GM12878 (cell line): ENCODE results near the gene TADA3. TPM values are rescaled to one million over a fixed set of nuclear protein-coding genes. Genes with fewer than 3 reads are reported as not detected.

ENCODE experiments used
- ATAC-seq: fragments of 200-7000 bp; cut with Tn5 transposase; 3 replicates; pipeline ENCODE4 v1.9.1; 2020; ENCODE audit warnings: mild to moderate bottlenecking, moderate library complexity
- BruUV-seq: library from RNA; stranded (reverse); fragments of 400-500 nt; replicated peaks from 2 replicates; lab custom pipeline; 2021; lab: Mats Ljungman, UMichigan
- CTCF ChIA-PET: fragments of 300-600 bp; sonication (Branson Sonifier 250); formaldehyde crosslinking; extraction: SDS; loops from one replicate; lab custom pipeline; 2021; ENCODE audit warnings: inconsistent platforms; lab: Yijun Ruan, JAX
- POLR2A ChIA-PET: fragments of 350-600 bp; formaldehyde crosslinking; extraction: SDS; loops from one replicate; lab custom pipeline; 2021; ENCODE audit warnings: inconsistent platforms; lab: Charles Lee
- RAD21 ChIA-PET: fragments of 300-600 bp; sonication (Branson Sonifier 250); formaldehyde crosslinking; loops from one replicate; lab custom pipeline; 2023; ENCODE audit warnings: antibody characterized with exemption; ENCODE audit not compliant: unreplicated experiment; lab: Charles Lee
- SMC1A ChIA-PET: fragments of 300-600 bp; sonication (Branson Sonifier 250); formaldehyde crosslinking; loops from one replicate; lab custom pipeline; 2023; ENCODE audit not compliant: unreplicated experiment, uncharacterized antibody; lab: Charles Lee
- DNase-seq: peaks from one replicate; pipeline ENCODE4 v3.0.0-alpha.2; 2011; ENCODE audit warnings: low read depth, low spot score
- FAIRE-seq: peaks from 3 replicates; lab custom pipeline; 2011; peaks lifted over from hg19 to GRCh38; lab: Jason Lieb, UNC
- H2AFZ ChIP-seq: 2 replicates; pipeline ENCODE4 v1.6.0; 2011; ENCODE audit warnings: low read depth, low read length, control low read depth; ENCODE audit not compliant: control insufficient read depth
- H3K27ac ChIP-seq: 2 replicates; pipeline ENCODE4 v1.5.1; 2011; ENCODE audit warnings: control low read depth; ENCODE audit not compliant: control insufficient read depth, insufficient read depth
- H3K27me3 ChIP-seq, 2 experiments: replicated peaks in 1 of 2; 2 replicates each; pipeline versions ENCODE4 v1.6.0 to v1.6.1; 2011; ENCODE audit warnings: low read length in 1 of 2; ENCODE audit not compliant: control insufficient read depth in 2 of 2, insufficient read depth in 2 of 2
- H3K36me3 ChIP-seq, 2 experiments: 2 replicates each; pipeline ENCODE4 v1.5.1; 2011; ENCODE audit warnings: low read length in 1 of 2; ENCODE audit not compliant: control insufficient read depth in 2 of 2, insufficient read depth in 2 of 2
- H3K4me1 ChIP-seq: 2 replicates; pipeline ENCODE4 v1.6.1; 2011; ENCODE audit warnings: mild to moderate bottlenecking, low read length, moderate library complexity, mixed read lengths; ENCODE audit not compliant: control insufficient read depth, insufficient read depth
- H3K4me2 ChIP-seq: 2 replicates; pipeline ENCODE4 v1.6.0; 2011; ENCODE audit warnings: control low read depth; ENCODE audit not compliant: control insufficient read depth, insufficient read depth
- H3K4me3 ChIP-seq: fragments of 200-600 bp; sonication (generic); 2 replicates; pipeline ENCODE4 v1.5.1; 2016
- H3K79me2 ChIP-seq: 2 replicates; pipeline ENCODE4 v1.6.0; 2011; ENCODE audit warnings: low read length; ENCODE audit not compliant: control insufficient read depth, insufficient read depth
- H3K9ac ChIP-seq: 2 replicates; pipeline ENCODE4 v1.8.0; 2011; ENCODE audit warnings: low read length, control low read depth, mixed read lengths; ENCODE audit not compliant: control insufficient read depth, insufficient read depth
- H3K9me3 ChIP-seq: replicated peaks from 3 replicates; pipeline ENCODE4 v1.5.1; 2011; ENCODE audit warnings: mild to moderate bottlenecking, low read length; ENCODE audit not compliant: control insufficient read depth, insufficient read depth
- H4K20me1 ChIP-seq: 2 replicates; pipeline ENCODE4 v1.6.0; 2011; ENCODE audit not compliant: control insufficient read depth, insufficient read depth
- CHD1 ChIP-seq: IDR thresholded peaks from 2 replicates; pipeline ENCODE4 v1.6.1; 2012; ENCODE audit warnings: low read depth, low read length, improper control_type of control experiment
- CHD4 ChIP-seq: fragments of 200-600 bp; sonication (generic); IDR thresholded peaks from 2 replicates; pipeline ENCODE4 v1.6.1; 2016; ENCODE audit warnings: mild to moderate bottlenecking
- HDAC2 ChIP-seq: fragments of 200-600 bp; sonication (generic); IDR thresholded peaks from 2 replicates; pipeline ENCODE4 v1.6.1; 2017
- SMC3 ChIP-seq: IDR thresholded peaks from 2 replicates; pipeline ENCODE4 v1.6.1; 2011; ENCODE audit warnings: low read length, improper control_type of control experiment, borderline replicate concordance
- YBX1 ChIP-seq: fragments of 450-650 bp; IDR thresholded peaks from 2 replicates; pipeline ENCODE4 v1.6.1; 2016; ENCODE audit warnings: antibody characterized with exemption
- whole genome bisulfite sequencing: methylation state at CpG from one replicate; pipeline ENCODE4 v1.1.6; 2016; ENCODE audit warnings: low lambda C conversion rate; ENCODE audit not compliant: insufficient replicate concordance, insufficient coverage; ENCODE audit errors: missing lambda C conversion rate; 5-methylcytosine and 5-hydroxymethylcytosine counted together
- in situ Hi-C: fragments of 300-500 bp; cut with MboI; formaldehyde crosslinking; loops from 9 replicates; pipeline ENCODE4 v1.14.3; 2018; ENCODE audit warnings: mixed read lengths
- intact Hi-C: fragments of 100-400 bp; cut with micrococcal nuclease; formaldehyde crosslinking; loops from one replicate; pipeline ENCODE4 v1.14.2; 2022; ENCODE audit not compliant: unreplicated experiment
- polyA plus RNA-seq, 11 experiments: library from polyadenylated mRNA; depleted of rRNA in 4 of 11; unstranded in 6 of 11; stranded (reverse) in 5 of 11; fragments of >200 nt; fragmentation: Nextera tagmentation in 4 of 11; fragmentation: Illumina TruSeq in 1 of 11; extraction: Ambion mirVana in 4 of 11; extraction: Trizol in 1 of 11; gene quantifications; 1 replicate in 1 of 11; 2 replicates in 10 of 11; pipeline versions ENCODE4 v1.2.1 to v1.2.3, GENCODE V29; 2011 to 2016; ENCODE audit warnings: inconsistent platforms in 2 of 11, missing spikeins in 2 of 11, low read depth in 1 of 11
- total RNA-seq, 4 experiments: library from RNA; depleted of rRNA in 3 of 4; stranded (reverse); fragments of >200 nt in 3 of 4; fragmentation: Illumina TruSeq in 1 of 4; extraction: Trizol in 1 of 4; gene quantifications; 2 replicates each; pipeline versions ENCODE4 v1.2.1 to v1.2.3, GENCODE V29; 2013 to 2021
- TF ChIP-seq, protein P1 (sequence below): IDR thresholded peaks from 2 replicates; pipeline ENCODE4 v1.6.1; 2011; ENCODE audit warnings: borderline replicate concordance, low read depth, mild to moderate bottlenecking, moderate library complexity, mixed read lengths, low read length; ENCODE audit not compliant: insufficient read depth; ENCODE audit errors: extremely low read length

The TADA3 gene
- total and polyA plus RNA-seq, 10 of the 15 experiments (the other 5 are each of a cell fraction or from before 2014, with no cell fraction given), result 2.6 to 71.2 (median 51.0) TPM

GRCh38 chr3:9770276-9770812 lies 21.9 kb downstream of the TADA3 start:
- H3K27me3 ChIP-seq, result peaks cover 0 to 2% of the 10 kb centered on the region in 2 experiments; a peak in 3 of 4 replicates
- no TSS peak for BruUV-seq
- H3K27ac ChIP-seq, result no peak overlapping the region
- CTCF ChIA-PET, result no interaction called here
- H3K36me3 ChIP-seq, result no peaks in the 10 kb centered on the region
- no peak; the same call in 2 of the 3 replicates for ATAC-seq
- WGBS, result 61% methylated on average over 15 of the region's 15 CpGs
- no peaks in the 10 kb centered on the region for H4K20me1 ChIP-seq
- H3K4me3 ChIP-seq, result 0 out of 2 replicates have a peak overlapping the region, but pooled peaks have one; percentile 1
- H3K9ac ChIP-seq, result no peak overlapping the region
- no peaks in the 10 kb centered on the region for H3K79me2 ChIP-seq
- intact Hi-C loops (no loop called here), in situ Hi-C loops (no loop called here)
- RAD21 ChIA-PET, result interaction anchor here (1.2 kb wide), 1 partner anchor 31 kb away, joined by 3 read pairs; no protein-coding TSS in a partner anchor
- no peak for DNase-seq
- POLR2A ChIA-PET, result interaction anchor here (1.1 kb wide), 1 partner anchor 13 kb away, joined by 5 read pairs; no protein-coding TSS in a partner anchor
- H3K4me2 ChIP-seq, result peak overlapping the region; percentile 68; the same call in 1 of the 2 replicates
- H3K4me1 ChIP-seq, result no peaks in the 10 kb centered on the region; the same call in 1 of the 2 replicates
- SMC1A ChIA-PET, result interaction anchor here (0.9 to 1.2 kb wide), 2 partner anchors 22 to 25 kb away, joined by 3 read pairs; partner anchors contain the start of genes ARPC4 and TADA3
- no peak for FAIRE-seq
- TF ChIP-seq SMC3 (no peak), YBX1 (no peak), CHD1 (no peak), HDAC2 (no peak), CHD4 (no peak)
- TF ChIP-seq, protein P1, sequence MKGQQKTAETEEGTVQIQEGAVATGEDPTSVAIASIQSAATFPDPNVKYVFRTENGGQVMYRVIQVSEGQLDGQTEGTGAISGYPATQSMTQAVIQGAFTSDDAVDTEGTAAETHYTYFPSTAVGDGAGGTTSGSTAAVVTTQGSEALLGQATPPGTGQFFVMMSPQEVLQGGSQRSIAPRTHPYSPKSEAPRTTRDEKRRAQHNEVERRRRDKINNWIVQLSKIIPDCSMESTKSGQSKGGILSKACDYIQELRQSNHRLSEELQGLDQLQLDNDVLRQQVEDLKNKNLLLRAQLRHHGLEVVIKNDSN, result peak; percentile 67
- H3K9me3 ChIP-seq, result no peaks in the 10 kb centered on the region
- peak overlapping the region; percentile 72; the same call in 1 of the 2 replicates for H2AFZ ChIP-seq
